H1 (cell line): ENCODE results near the gene LHB.
"Not testable (repeated sequence)": the region's sequence is repeated elsewhere in the genome, so short reads cannot be mapped to it uniquely, and the experiment has no call there.

ENCODE experiments used
- BRCA1 ChIP-seq: IDR thresholded peaks from 2 replicates; pipeline ENCODE4 v1.6.1; 2012; ENCODE audit warnings: low read depth, low read length, improper control_type of control experiment
- CHD1 ChIP-seq: IDR thresholded peaks from 2 replicates; pipeline ENCODE4 v1.6.1; 2012; ENCODE audit warnings: low read depth, low read length, improper control_type of control experiment
- CREB1 ChIP-seq: IDR thresholded peaks from 2 replicates; pipeline ENCODE4 v1.6.1; 2012; ENCODE audit warnings: inconsistent platforms
- CTCF ChIP-seq, 3 experiments: IDR thresholded peaks; 1 replicate in 2 of 3; 2 replicates in 1 of 3; pipeline versions ENCODE4 v1.5.1 to v1.6.1; 2011; ENCODE audit warnings: low read length in 3 of 3, mild to moderate bottlenecking in 3 of 3, inconsistent platforms in 2 of 3, low read depth in 1 of 3, moderate library complexity in 1 of 3; ENCODE audit not compliant: insufficient read depth in 1 of 3; ENCODE audit errors: control extremely low read depth in 1 of 3
- HDAC6 ChIP-seq: IDR thresholded peaks from one replicate; pipeline ENCODE4 v1.7.1; 2012; ENCODE audit warnings: low read depth, mild to moderate bottlenecking, inconsistent platforms, low read length, moderate library complexity
- POLR2A ChIP-seq, 2 experiments: IDR thresholded peaks; 1 replicate in 1 of 2; 2 replicates in 1 of 2; pipeline ENCODE4 v1.6.1; 2011; ENCODE audit warnings: low read depth in 2 of 2, low read length in 2 of 2, mild to moderate bottlenecking in 2 of 2; ENCODE audit errors: control extremely low read depth in 1 of 2
- RAD21 ChIP-seq, 2 experiments: IDR thresholded peaks in 1 of 2; conservative IDR thresholded peaks in 1 of 2; 2 replicates each; pipeline ENCODE4 v1.6.1; 2011; ENCODE audit warnings: low read depth in 2 of 2, low read length in 2 of 2, improper control_type of control experiment in 1 of 2, inconsistent platforms in 1 of 2, mild to moderate bottlenecking in 1 of 2, moderate library complexity in 1 of 2

- not testable (repeated sequence) for TF ChIP-seq CTCF (IDR thresholded peaks at IDR 0.05; ENCODE audit: control extremely low read depth in 1 of 3, insufficient read depth in 1 of 3, low read depth in 1 of 3, low read length in 3 of 3); RAD21 (IDR thresholded peaks at IDR 0.05 in 1 of 2, conservative IDR thresholded peaks at IDR 0.05 in 1 of 2; ENCODE audit: low read depth in 2 of 2, low read length in 2 of 2); CREB1; BRCA1; HDAC6; POLR2A (IDR thresholded peaks at IDR 0.05; ENCODE audit: control extremely low read depth in 1 of 2, low read depth in 2 of 2, low read length in 2 of 2); CHD1
These were observed 25.8 kb upstream of the LHB start for GRCh38 chr19:49042666-49043065.
